Activated CD8-positive, alpha-beta memory T cell treated with anti-CD3 and anti-CD28 coated beads, Interleukin-2, amount 50 U/mL, for 1 hour (primary cell): Measurements from ENCODE around the gene TPR.
A peak's percentile ranks its signal among the peaks of the same experiment; 100 is the strongest.
"Not testable (repeated sequence)": the region's sequence is repeated elsewhere in the genome, so short reads cannot be mapped to it uniquely, and the experiment has no call there.

Experiments used
- DNase-seq: peaks from one replicate; pipeline ENCODE4 v3.0.0-alpha.2; 2020; ENCODE audit errors: extremely low read depth

TPR gene

GRCh38 chr1:186375152-186375928, at the start of gene TPR, which contains the start of gene ODR4:
Gene TPR, minus strand, starts transcription at chr1:186375253. Its CDS starts 225 bp downstream, at chr1:186375028.
Gene ODR4, plus strand, starts transcription at chr1:186375838. Its CDS starts 3,948 bp downstream, at chr1:186379786.
- DNase-seq = peak; percentile 92

GRCh38 chr1:186424539-186424938, 49.5 kb upstream of the TPR start:
- no peak for DNase-seq

GRCh38 chr1:186421446-186421845, 46.4 kb upstream of the TPR start:
- DNase-seq = no peak

GRCh38 chr1:186420923-186421322, 45.9 kb upstream of the TPR start:
- DNase-seq = no peak

GRCh38 chr1:186420311-186420710, 45.3 kb upstream of the TPR start:
- DNase-seq = no peak

GRCh38 chr1:186418503-186418902, 43.5 kb upstream of the TPR start:
- DNase-seq = no peak

GRCh38 chr1:186413319-186413718, 38.3 kb upstream of the TPR start:
- DNase-seq = no peak

GRCh38 chr1:186409091-186409490, 34.0 kb upstream of the TPR start:
- DNase-seq = no peak

GRCh38 chr1:186404454-186405051, 29.5 kb upstream of the TPR start:
- no peak for DNase-seq

GRCh38 chr1:186403632-186404031, 28.6 kb upstream of the TPR start:
- DNase-seq = no peak

- DNase-seq = not testable (repeated sequence)
Observed at GRCh38 chr1:186401446-186401845, 26.4 kb upstream of the TPR start.

GRCh38 chr1:186392711-186393110, 17.7 kb upstream of the TPR start:
- DNase-seq = not testable (repeated sequence)

- DNase-seq = no peak
Observed at GRCh38 chr1:186391841-186392240, 16.8 kb upstream of the TPR start.

- DNase-seq = no peak
Observed at GRCh38 chr1:186390925-186391324, 15.9 kb upstream of the TPR start.

- no peak for DNase-seq
Observed at GRCh38 chr1:186386725-186387383, 11.8 kb upstream of the TPR start.

GRCh38 chr1:186375929-186376319, 871 bp upstream of the TPR start:
- no peak for DNase-seq

GRCh38 chr1:186374303-186375151, 526 bp downstream of the TPR start:
- DNase-seq = no peak

GRCh38 chr1:186347837-186348691, 27.0 kb downstream of the TPR start:
- not testable (repeated sequence) for DNase-seq

- no peak for DNase-seq
Observed at GRCh38 chr1:186340772-186341171, 34.3 kb downstream of the TPR start.

- no peak for DNase-seq
Observed at GRCh38 chr1:186337554-186337953, 37.5 kb downstream of the TPR start.

GRCh38 chr1:186330758-186331157, 44.3 kb downstream of the TPR start:
- DNase-seq = no peak
